Activated naive CD4-positive, alpha-beta T cell treated with anti-CD3 and anti-CD28 coated beads, Interleukin-2, amount 50 U/mL, for 24 hours (primary cell): ENCODE results near the gene PRSS12.
"Not testable (repeated sequence)": the region's sequence is repeated elsewhere in the genome, so short reads cannot be mapped to it uniquely, and the experiment has no call there.

ENCODE experiments used
- H3K27ac Mint-ChIP-seq: one replicate; pipeline ENCODE4 v1.8.0; 2021; ENCODE audit warnings: mild to moderate bottlenecking, mixed read lengths
- H3K27me3 Mint-ChIP-seq: one replicate; pipeline ENCODE4 v1.8.0; 2021; ENCODE audit warnings: mixed read lengths
- H3K36me3 Mint-ChIP-seq: one replicate; pipeline ENCODE4 v1.8.0; 2021; ENCODE audit warnings: mixed read lengths
- H3K4me1 Mint-ChIP-seq: one replicate; pipeline ENCODE4 v1.8.0; 2021; ENCODE audit warnings: mixed read lengths
- H3K4me3 Mint-ChIP-seq: one replicate; pipeline ENCODE4 v1.8.0; 2021; ENCODE audit warnings: mild to moderate bottlenecking, mixed read lengths
- H3K9me3 Mint-ChIP-seq: one replicate; pipeline ENCODE4 v1.8.0; 2021; ENCODE audit warnings: mixed read lengths

The PRSS12 gene

DNA sequence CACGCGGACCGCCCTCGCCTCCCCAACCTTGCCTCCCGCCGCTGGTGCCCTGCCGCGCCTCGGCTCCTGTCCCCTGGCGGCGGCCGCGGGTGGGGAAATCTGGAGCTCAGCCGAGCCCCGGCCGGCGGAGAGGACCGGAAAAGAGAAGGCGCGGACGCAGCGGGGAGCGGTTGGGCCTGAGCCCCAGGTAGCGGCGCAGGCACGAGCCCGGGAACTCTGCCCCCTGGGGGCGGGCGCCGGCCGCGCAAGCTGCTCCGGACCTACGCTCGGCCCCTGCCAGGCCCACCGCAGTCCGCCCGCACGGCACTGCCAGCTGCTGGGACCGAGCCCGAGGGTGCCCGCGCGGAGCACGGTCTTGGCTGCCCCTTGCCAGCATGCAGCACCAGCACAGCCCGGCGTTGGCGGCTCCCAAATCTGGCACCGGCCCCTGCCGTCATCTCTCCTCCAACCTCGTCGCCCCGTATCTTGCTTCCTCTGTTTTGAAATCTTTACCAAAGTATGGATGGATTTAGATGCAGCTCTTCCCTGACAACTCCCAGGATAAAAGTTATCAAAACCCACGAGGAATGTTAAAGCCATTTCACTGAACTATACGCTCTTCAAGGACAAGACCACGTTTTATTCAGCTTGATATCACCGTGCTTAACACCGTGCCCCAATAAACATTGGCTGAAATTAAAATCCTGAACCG, at the start of gene PRSS12:
Gene PRSS12 (minus strand): TSS at position 161 of the 691 bp plus-strand sequence. CDS start 283 bp downstream, outside the sequence.
- no peak within 1 kb of the TSS for H3K27ac Mint-ChIP-seq
- H3K36me3 Mint-ChIP-seq = no peaks in the 10 kb centered on the region
- H3K9me3 Mint-ChIP-seq = no peaks in the 10 kb centered on the region
- H3K27me3 Mint-ChIP-seq = peaks cover 57% of the 10 kb centered on the region
- H3K4me3 Mint-ChIP-seq = peak within 1 kb of the TSS; percentile 75
- peaks cover 16% of the 10 kb centered on the region for H3K4me1 Mint-ChIP-seq

DNA sequence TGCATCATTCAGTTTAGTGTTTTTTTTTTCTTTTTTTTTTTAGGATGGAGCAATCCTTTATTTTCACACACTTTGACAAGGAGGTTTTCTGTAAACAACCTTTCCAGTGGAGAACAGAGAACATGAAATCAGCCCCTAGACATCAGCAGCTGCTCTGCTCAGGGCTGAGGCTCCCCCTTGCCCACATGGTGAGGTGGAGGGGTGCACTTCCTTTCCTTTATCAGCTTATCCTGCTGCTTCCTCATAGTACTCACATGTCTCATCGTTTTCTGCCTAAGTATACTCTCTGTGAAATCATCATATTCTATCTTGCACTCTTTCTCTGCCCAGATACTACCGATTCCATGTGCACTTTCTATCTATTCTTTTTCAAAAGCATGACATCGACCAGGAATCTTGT, 47.6 kb upstream of the PRSS12 start:
- Mint-ChIP-seq H3K27me3 (peaks cover 17% of the 10 kb centered on the region), H3K4me1 (no peaks in the 10 kb centered on the region), H3K36me3 (no peaks in the 10 kb centered on the region), H3K9me3 (no peaks in the 10 kb centered on the region), H3K27ac (no peak overlapping the region), H3K4me3 (no peak overlapping the region)

DNA sequence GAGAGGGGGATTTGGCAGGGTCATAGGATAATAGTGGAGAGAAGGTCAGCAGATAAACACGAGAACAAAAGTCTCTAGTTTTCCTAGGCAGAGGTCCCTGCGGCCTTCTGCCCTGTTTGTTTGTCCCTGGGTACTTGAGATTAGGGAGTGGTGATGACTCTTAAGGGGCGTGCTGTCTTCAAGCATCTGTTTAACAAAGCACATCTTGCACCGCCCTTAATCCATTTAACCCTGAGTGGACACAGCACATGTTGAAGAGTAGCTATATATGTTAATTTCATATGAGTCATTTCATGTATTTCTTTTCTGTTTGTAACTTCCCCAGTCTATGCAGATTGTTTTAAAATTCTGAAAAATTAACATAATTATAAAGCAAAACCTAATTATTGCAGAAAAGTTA, 47.1 kb upstream of the PRSS12 start:
- H3K27me3 Mint-ChIP-seq = peaks cover 13% of the 10 kb centered on the region
- H3K36me3 Mint-ChIP-seq, H3K4me1 Mint-ChIP-seq: not testable (repeated sequence)

GRCh38 chr4:118398226-118399090, 45.7 kb upstream of the PRSS12 start:
- no peak overlapping the region for H3K27ac Mint-ChIP-seq
- peaks cover 12% of the 10 kb centered on the region for H3K27me3 Mint-ChIP-seq
- H3K36me3 Mint-ChIP-seq = no peaks in the 10 kb centered on the region
- no peak overlapping the region for H3K4me3 Mint-ChIP-seq
- no peaks in the 10 kb centered on the region for H3K9me3 Mint-ChIP-seq
- no peaks in the 10 kb centered on the region for H3K4me1 Mint-ChIP-seq

More for the DNA sequence above, 47.1 kb upstream of the PRSS12 start:
- H3K9me3 Mint-ChIP-seq, H3K27ac Mint-ChIP-seq, H3K4me3 Mint-ChIP-seq: not testable (repeated sequence)

DNA sequence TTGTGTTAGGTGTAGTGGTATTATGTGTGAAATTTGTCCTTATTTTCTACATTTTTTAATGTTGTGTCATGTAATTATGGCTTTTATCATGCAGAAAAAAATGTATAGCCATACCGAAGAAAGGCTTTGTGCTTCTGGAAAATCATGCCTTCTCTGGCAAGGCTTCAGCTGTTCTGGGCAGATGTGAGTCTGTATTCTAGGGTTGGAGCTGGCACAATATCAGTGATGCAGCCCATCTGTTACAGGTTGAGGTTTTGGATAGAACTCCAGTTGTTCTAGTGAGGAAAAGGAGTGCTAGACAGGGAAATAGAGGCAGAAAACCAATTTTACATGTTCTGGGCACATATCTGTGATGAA, 44.8 kb upstream of the PRSS12 start:
- no peaks in the 10 kb centered on the region for H3K36me3 Mint-ChIP-seq
- H3K9me3 Mint-ChIP-seq = peaks cover 4% of the 10 kb centered on the region
- peaks cover 11% of the 10 kb centered on the region for H3K27me3 Mint-ChIP-seq
- no peaks in the 10 kb centered on the region for H3K4me1 Mint-ChIP-seq
- H3K4me3 Mint-ChIP-seq = no peak overlapping the region
- no peak overlapping the region for H3K27ac Mint-ChIP-seq

- peaks cover 8% of the 10 kb centered on the region for H3K27me3 Mint-ChIP-seq
- no peaks in the 10 kb centered on the region for H3K36me3 Mint-ChIP-seq
- H3K9me3 Mint-ChIP-seq = peaks cover 5% of the 10 kb centered on the region
- H3K4me1 Mint-ChIP-seq = no peaks in the 10 kb centered on the region
- H3K27ac Mint-ChIP-seq = no peak overlapping the region
- H3K4me3 Mint-ChIP-seq = no peak overlapping the region
Measured at GRCh38 chr4:118396881-118397622, 44.2 kb upstream of the PRSS12 start.

DNA sequence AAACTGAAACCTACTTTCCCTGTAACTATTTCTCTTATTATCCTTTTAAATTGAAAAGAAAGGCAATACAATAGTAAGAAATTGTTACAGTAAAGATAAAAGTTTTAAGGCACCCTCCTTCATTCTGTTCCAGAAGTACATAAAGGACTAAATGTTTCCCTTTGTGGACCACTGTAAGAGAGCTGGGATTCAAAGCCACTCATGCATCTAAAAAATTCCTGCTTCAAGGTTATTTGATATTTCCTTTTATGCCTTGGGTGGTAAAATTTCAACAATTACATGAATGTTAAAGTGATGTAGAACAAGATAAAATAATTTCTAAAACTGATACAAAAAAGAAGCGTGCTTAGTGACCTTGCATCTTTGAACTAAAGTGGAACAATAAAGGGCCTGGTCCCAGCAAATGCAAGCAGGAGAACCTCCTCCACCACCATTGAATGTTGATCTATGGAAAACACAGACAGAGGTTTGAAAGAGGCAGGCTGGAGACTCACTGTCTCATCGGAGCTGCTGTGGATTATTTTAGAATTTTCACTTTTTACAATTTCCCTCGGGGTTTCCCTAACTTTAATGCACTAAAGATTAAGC, 42.3 kb upstream of the PRSS12 start:
- peaks cover 4% of the 10 kb centered on the region for H3K27me3 Mint-ChIP-seq
- no peaks in the 10 kb centered on the region for H3K36me3 Mint-ChIP-seq
- H3K4me1 Mint-ChIP-seq = no peaks in the 10 kb centered on the region
- no peak overlapping the region for H3K4me3 Mint-ChIP-seq
- peaks cover 5% of the 10 kb centered on the region for H3K9me3 Mint-ChIP-seq
- H3K27ac Mint-ChIP-seq = no peak overlapping the region

- not testable (repeated sequence) for H3K27ac Mint-ChIP-seq, H3K4me3 Mint-ChIP-seq, H3K27me3 Mint-ChIP-seq, H3K36me3 Mint-ChIP-seq, H3K4me1 Mint-ChIP-seq, H3K9me3 Mint-ChIP-seq
Measured at GRCh38 chr4:118392509-118392908, 39.7 kb upstream of the PRSS12 start.

- Mint-ChIP-seq H3K36me3 (no peaks in the 10 kb centered on the region), H3K4me1 (no peaks in the 10 kb centered on the region), H3K27me3 (peaks cover 6% of the 10 kb centered on the region), H3K9me3 (peaks cover 12% of the 10 kb centered on the region), H3K4me3 (no peak overlapping the region), H3K27ac (no peak overlapping the region)
Measured at GRCh38 chr4:118390121-118390520, 37.3 kb upstream of the PRSS12 start.

DNA sequence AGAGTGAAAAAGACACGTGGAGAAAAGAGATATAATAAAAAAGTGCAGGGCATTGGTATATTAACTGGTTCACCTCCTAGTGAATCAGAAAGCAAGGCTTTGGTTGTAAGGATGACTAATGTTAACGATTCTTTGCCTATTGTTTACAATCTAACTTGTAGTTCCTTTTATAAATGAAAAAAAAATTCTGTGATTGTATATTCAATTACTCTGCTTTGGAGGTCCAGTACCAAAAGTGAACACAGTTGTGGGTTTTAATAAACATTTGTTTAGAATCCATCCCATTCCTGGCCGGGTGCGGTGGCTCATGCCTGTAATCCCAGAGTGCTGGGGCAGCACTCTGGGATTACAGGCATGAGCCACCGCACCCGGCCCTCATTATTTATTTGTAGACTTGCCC, 36.9 kb upstream of the PRSS12 start:
- H3K9me3 Mint-ChIP-seq = peaks cover 12% of the 10 kb centered on the region
- no peak overlapping the region for H3K4me3 Mint-ChIP-seq
- no peak overlapping the region for H3K27ac Mint-ChIP-seq
- H3K27me3 Mint-ChIP-seq = peaks cover 6% of the 10 kb centered on the region
- no peaks in the 10 kb centered on the region for H3K36me3 Mint-ChIP-seq
- no peaks in the 10 kb centered on the region for H3K4me1 Mint-ChIP-seq

GRCh38 chr4:118388606-118389005, 35.8 kb upstream of the PRSS12 start:
- no peak overlapping the region for H3K4me3 Mint-ChIP-seq
- H3K27me3 Mint-ChIP-seq = peaks cover 8% of the 10 kb centered on the region
- H3K9me3 Mint-ChIP-seq = peaks cover 16% of the 10 kb centered on the region
- no peaks in the 10 kb centered on the region for H3K36me3 Mint-ChIP-seq
- H3K4me1 Mint-ChIP-seq = no peaks in the 10 kb centered on the region
- H3K27ac Mint-ChIP-seq = no peak overlapping the region

DNA sequence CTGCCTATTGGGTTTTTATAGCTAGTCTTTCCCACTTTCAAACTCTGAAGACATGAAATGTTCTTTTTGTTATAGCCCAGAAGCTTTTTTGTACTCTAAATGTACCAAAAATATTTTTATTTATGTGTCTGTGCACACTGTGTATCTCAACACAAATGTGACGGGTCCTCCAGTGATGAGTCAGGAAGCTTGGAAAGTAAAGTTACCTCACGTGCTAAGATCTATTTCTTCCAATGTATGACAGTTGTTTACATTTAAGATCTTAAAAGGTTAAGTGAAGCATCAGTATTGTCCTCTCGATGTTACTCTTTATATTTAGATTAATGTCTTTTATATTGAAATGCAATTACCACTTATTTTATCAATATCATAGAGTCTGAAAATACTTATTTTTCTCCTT, 29.1 kb upstream of the PRSS12 start:
- Mint-ChIP-seq H3K27me3 (peaks cover 5% of the 10 kb centered on the region), H3K4me1 (no peaks in the 10 kb centered on the region), H3K27ac (no peak overlapping the region), H3K36me3 (no peaks in the 10 kb centered on the region), H3K4me3 (no peak overlapping the region), H3K9me3 (peaks cover 10% of the 10 kb centered on the region)

DNA sequence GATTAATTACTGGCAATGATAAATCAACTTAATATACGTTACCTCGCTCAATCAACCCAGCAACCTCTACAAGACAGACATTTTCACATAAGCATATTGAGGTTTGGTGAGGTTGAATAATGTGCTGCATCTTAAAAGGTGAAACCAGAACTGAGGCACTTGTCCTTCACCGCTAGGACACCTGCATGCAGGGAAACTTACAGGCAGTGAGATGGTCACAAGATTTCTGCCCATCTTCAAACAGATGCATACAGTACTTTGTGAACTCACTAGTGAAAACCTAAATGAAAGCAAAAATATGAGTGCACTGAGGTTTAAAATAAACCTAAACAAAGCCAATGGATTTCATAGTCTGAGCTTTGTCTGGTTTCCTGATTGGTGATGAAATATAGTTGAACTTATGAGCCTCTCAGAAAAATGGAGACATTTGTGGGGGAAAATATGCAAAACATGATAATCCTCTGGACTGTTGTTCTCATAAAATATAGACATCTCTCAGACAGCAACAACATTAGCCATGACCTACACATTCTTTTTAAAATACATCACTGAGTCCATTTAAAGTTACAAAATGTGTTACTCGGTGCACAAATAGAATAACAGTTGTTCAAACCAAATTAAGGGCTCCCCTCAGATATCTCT, 20.9 kb upstream of the PRSS12 start:
- H3K27me3 Mint-ChIP-seq = peaks cover 14% of the 10 kb centered on the region
- H3K4me3 Mint-ChIP-seq = no peak overlapping the region
- H3K9me3 Mint-ChIP-seq = no peaks in the 10 kb centered on the region
- H3K4me1 Mint-ChIP-seq = no peaks in the 10 kb centered on the region
- H3K36me3 Mint-ChIP-seq = no peaks in the 10 kb centered on the region
- H3K27ac Mint-ChIP-seq = no peak overlapping the region

- no peak overlapping the region for H3K4me3 Mint-ChIP-seq
- H3K9me3 Mint-ChIP-seq = no peaks in the 10 kb centered on the region
- no peaks in the 10 kb centered on the region for H3K4me1 Mint-ChIP-seq
- no peak overlapping the region for H3K27ac Mint-ChIP-seq
- H3K36me3 Mint-ChIP-seq = no peaks in the 10 kb centered on the region
- H3K27me3 Mint-ChIP-seq = peaks cover 17% of the 10 kb centered on the region
Measured at GRCh38 chr4:118372251-118372650, 19.4 kb upstream of the PRSS12 start.

DNA sequence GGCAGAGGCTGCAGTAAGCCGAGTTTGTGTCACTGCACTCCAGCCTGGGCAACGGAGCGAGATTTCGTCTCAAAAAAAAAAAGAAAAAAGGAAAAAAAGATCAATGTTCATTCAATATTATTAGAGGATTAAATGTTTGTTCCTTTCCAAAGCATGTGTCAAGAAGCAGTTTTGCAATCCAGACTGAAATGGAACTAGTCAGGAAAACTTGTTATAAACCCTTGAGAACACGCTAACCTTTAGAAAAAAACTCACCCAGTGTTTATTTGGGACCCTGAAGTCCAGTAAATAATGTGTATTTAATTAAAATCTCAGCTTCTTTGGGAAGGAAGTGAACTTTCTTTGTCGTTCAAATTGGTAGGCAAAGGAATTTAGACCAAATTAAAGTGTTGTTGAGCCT, 16.4 kb upstream of the PRSS12 start:
- Mint-ChIP-seq H3K36me3 (no peaks in the 10 kb centered on the region), H3K4me3 (no peak overlapping the region), H3K27ac (no peak overlapping the region), H3K9me3 (no peaks in the 10 kb centered on the region), H3K27me3 (peaks cover 15% of the 10 kb centered on the region), H3K4me1 (no peaks in the 10 kb centered on the region)
